ACC112 (cell line): ENCODE data around the gene SLIT3.

Experiments
- H2AFZ ChIP-seq: fragments of 200-600 bp; sonication (generic); one replicate; pipeline ENCODE4 v1.6.0; 2017; ENCODE audit warnings: antibody characterized with exemption, low read length; ENCODE audit not compliant: unreplicated experiment
- H3K27ac ChIP-seq: fragments of 200-600 bp; sonication (generic); 2 replicates; pipeline ENCODE4 v1.5.1; 2014; ENCODE audit warnings: low read depth, mild to moderate bottlenecking, antibody characterized with exemption, low read length, moderate library complexity
- H3K27me3 ChIP-seq: fragments of 200-600 bp; sonication (generic); 2 replicates; pipeline ENCODE4 v1.6.1; 2014; ENCODE audit warnings: mild to moderate bottlenecking, antibody characterized with exemption, low read length, moderate library complexity, mixed read lengths; ENCODE audit not compliant: insufficient read depth
- H3K36me3 ChIP-seq: fragments of 200-600 bp; sonication (generic); 2 replicates; pipeline ENCODE4 v1.6.1; 2016; ENCODE audit warnings: mild to moderate bottlenecking, antibody characterized with exemption, low read length, moderate library complexity, mixed read lengths; ENCODE audit not compliant: insufficient read depth
- H3K4me1 ChIP-seq: fragments of 200-600 bp; sonication (generic); one replicate; pipeline ENCODE4 v1.6.1; 2016; ENCODE audit warnings: low read length, mixed read lengths; ENCODE audit not compliant: insufficient read depth, unreplicated experiment, control insufficient read depth
- H3K4me3 ChIP-seq: fragments of 200-600 bp; sonication (generic); 2 replicates; pipeline ENCODE4 v1.5.1; 2014; ENCODE audit warnings: mild to moderate bottlenecking, low read depth, low read length
- H3K79me2 ChIP-seq: fragments of 200-600 bp; sonication (generic); one replicate; pipeline ENCODE4 v1.6.0; 2016; ENCODE audit warnings: low read length; ENCODE audit not compliant: control insufficient read depth, unreplicated experiment, insufficient read depth

SLIT3 gene

GRCh38 chr5:168965638-168966037, 335.3 kb downstream of the SLIT3 start:
- Histone ChIP-seq H3K4me3 (no peak overlapping the region), H2AFZ (no peak overlapping the region), H3K4me1 (no peaks in the 10 kb centered on the region), H3K27ac (no peak overlapping the region), H3K36me3 (no peaks in the 10 kb centered on the region), H3K27me3 (no peaks in the 10 kb centered on the region; the same call in 1 of the 2 replicates), H3K79me2 (no peaks in the 10 kb centered on the region)

- no peak overlapping the region for H3K27ac ChIP-seq
- H3K36me3 ChIP-seq, result no peaks in the 10 kb centered on the region
- no peaks in the 10 kb centered on the region for H3K27me3 ChIP-seq
- H3K4me1 ChIP-seq, result no peaks in the 10 kb centered on the region
- H3K79me2 ChIP-seq, result no peaks in the 10 kb centered on the region
- H2AFZ ChIP-seq, result no peak overlapping the region
- H3K4me3 ChIP-seq, result no peak overlapping the region
Measured at GRCh38 chr5:168964182-168964581, 336.8 kb downstream of the SLIT3 start.

- Histone ChIP-seq H3K79me2 (no peaks in the 10 kb centered on the region), H2AFZ (no peak overlapping the region), H3K4me3 (no peak overlapping the region), H3K27ac (no peak overlapping the region), H3K36me3 (no peaks in the 10 kb centered on the region), H3K27me3 (no peaks in the 10 kb centered on the region), H3K4me1 (no peaks in the 10 kb centered on the region)
Measured at GRCh38 chr5:168962306-168962705, 338.6 kb downstream of the SLIT3 start.

GRCh38 chr5:168961681-168962080, 339.3 kb downstream of the SLIT3 start:
- Histone ChIP-seq H3K4me3 (no peak overlapping the region), H3K27ac (no peak overlapping the region), H2AFZ (no peak overlapping the region), H3K36me3 (no peaks in the 10 kb centered on the region), H3K4me1 (no peaks in the 10 kb centered on the region), H3K79me2 (no peaks in the 10 kb centered on the region), H3K27me3 (no peaks in the 10 kb centered on the region)

- Histone ChIP-seq H3K27me3 (no peaks in the 10 kb centered on the region), H3K27ac (no peak overlapping the region), H2AFZ (no peak overlapping the region), H3K4me1 (no peaks in the 10 kb centered on the region), H3K4me3 (no peak overlapping the region), H3K79me2 (no peaks in the 10 kb centered on the region), H3K36me3 (no peaks in the 10 kb centered on the region)
Measured at GRCh38 chr5:168960497-168960896, 340.4 kb downstream of the SLIT3 start.

GRCh38 chr5:168953351-168953750, 347.6 kb downstream of the SLIT3 start:
- H3K27me3 ChIP-seq, result no peaks in the 10 kb centered on the region
- no peak overlapping the region for H2AFZ ChIP-seq
- H3K27ac ChIP-seq, result no peak overlapping the region
- H3K79me2 ChIP-seq, result no peaks in the 10 kb centered on the region
- H3K4me3 ChIP-seq, result no peak overlapping the region
- H3K36me3 ChIP-seq, result no peaks in the 10 kb centered on the region
- no peaks in the 10 kb centered on the region for H3K4me1 ChIP-seq

GRCh38 chr5:168952196-168952595, 348.7 kb downstream of the SLIT3 start:
- H2AFZ ChIP-seq, result no peak overlapping the region
- H3K27ac ChIP-seq, result no peak overlapping the region
- H3K36me3 ChIP-seq, result no peaks in the 10 kb centered on the region
- no peaks in the 10 kb centered on the region for H3K4me1 ChIP-seq
- no peaks in the 10 kb centered on the region for H3K27me3 ChIP-seq
- no peak overlapping the region for H3K4me3 ChIP-seq
- no peaks in the 10 kb centered on the region for H3K79me2 ChIP-seq

GRCh38 chr5:168951769-168952168, 349.2 kb downstream of the SLIT3 start:
- no peaks in the 10 kb centered on the region for H3K36me3 ChIP-seq
- H3K4me3 ChIP-seq, result no peak overlapping the region
- H2AFZ ChIP-seq, result no peak overlapping the region
- no peaks in the 10 kb centered on the region for H3K4me1 ChIP-seq
- H3K79me2 ChIP-seq, result no peaks in the 10 kb centered on the region
- no peak overlapping the region for H3K27ac ChIP-seq
- H3K27me3 ChIP-seq, result no peaks in the 10 kb centered on the region

- no peaks in the 10 kb centered on the region for H3K4me1 ChIP-seq
- H3K27ac ChIP-seq, result no peak overlapping the region
- H2AFZ ChIP-seq, result no peak overlapping the region
- H3K27me3 ChIP-seq, result no peaks in the 10 kb centered on the region
- H3K4me3 ChIP-seq, result no peak overlapping the region
- no peaks in the 10 kb centered on the region for H3K36me3 ChIP-seq
- H3K79me2 ChIP-seq, result no peaks in the 10 kb centered on the region
Measured at GRCh38 chr5:168951356-168951755, 349.6 kb downstream of the SLIT3 start.

- Histone ChIP-seq H3K79me2 (no peaks in the 10 kb centered on the region), H3K27ac (no peak overlapping the region), H3K27me3 (no peaks in the 10 kb centered on the region), H3K36me3 (no peaks in the 10 kb centered on the region), H2AFZ (no peak overlapping the region), H3K4me1 (no peaks in the 10 kb centered on the region), H3K4me3 (no peak overlapping the region)
Measured at GRCh38 chr5:168950241-168950951, 350.5 kb downstream of the SLIT3 start.

- no peaks in the 10 kb centered on the region for H3K27me3 ChIP-seq
Measured at GRCh38 chr5:168948746-168949145, 352.2 kb downstream of the SLIT3 start.

More at GRCh38 chr5:168948746-168949145, 352.2 kb downstream of the SLIT3 start:
- Histone ChIP-seq H3K79me2 (no peaks in the 10 kb centered on the region), H3K27ac (no peak overlapping the region), H2AFZ (no peak overlapping the region), H3K36me3 (no peaks in the 10 kb centered on the region), H3K4me1 (no peaks in the 10 kb centered on the region), H3K4me3 (no peak overlapping the region)
